Trophoblast cell (in vitro differentiated cells and primary cell): ENCODE results near the gene EHD4.

ENCODE experiments used
- DNase-seq, 2 donors: peaks; one replicate each; pipeline ENCODE4 v3.0.0-alpha.2; 2016
- H2AFZ ChIP-seq: 2 replicates; pipeline ENCODE4 v1.6.1; 2013; ENCODE audit warnings: low read length, moderate library complexity, mild to moderate bottlenecking; ENCODE audit not compliant: insufficient read depth, poor library complexity
- H2AK5ac ChIP-seq: 2 replicates; pipeline ENCODE4 v1.6.1; 2013; ENCODE audit warnings: mild to moderate bottlenecking, low read length
- H2BK120ac ChIP-seq: 2 replicates; pipeline ENCODE4 v1.6.1; 2013; ENCODE audit warnings: low read length, mild to moderate bottlenecking, moderate library complexity; ENCODE audit not compliant: insufficient read depth, poor library complexity
- H2BK12ac ChIP-seq: 2 replicates; pipeline ENCODE4 v1.6.1; 2013; ENCODE audit warnings: mild to moderate bottlenecking, low read length, moderate library complexity
- H2BK5ac ChIP-seq: 2 replicates; pipeline ENCODE4 v1.6.1; 2013; ENCODE audit warnings: low read length, low read depth, moderate library complexity, mild to moderate bottlenecking; ENCODE audit not compliant: poor library complexity
- H3K14ac ChIP-seq: 2 replicates; pipeline ENCODE4 v1.6.1; 2013; ENCODE audit warnings: mild to moderate bottlenecking, low read length
- H3K18ac ChIP-seq: 2 replicates; pipeline ENCODE4 v1.6.1; 2013; ENCODE audit warnings: mild to moderate bottlenecking, low read length
- H3K23ac ChIP-seq: 2 replicates; pipeline ENCODE4 v1.6.1; 2013; ENCODE audit warnings: low read length
- H3K27ac ChIP-seq: 2 replicates; pipeline ENCODE4 v1.5.1; 2013; ENCODE audit warnings: low read depth, mild to moderate bottlenecking, inconsistent platforms, low read length, moderate library complexity
- H3K27me3 ChIP-seq: 2 replicates; pipeline ENCODE4 v1.6.1; 2013; ENCODE audit warnings: inconsistent platforms, mild to moderate bottlenecking, low read length, moderate library complexity; ENCODE audit not compliant: insufficient read depth
- H3K36me3 ChIP-seq, 2 experiments: 1 replicate in 1 of 2; 2 replicates in 1 of 2; pipeline ENCODE4 v1.6.1; 2013; ENCODE audit warnings: low read length in 2 of 2, mild to moderate bottlenecking in 2 of 2, moderate library complexity in 1 of 2; ENCODE audit not compliant: insufficient read depth in 2 of 2, control insufficient read depth in 1 of 2
- H3K4ac ChIP-seq: 2 replicates; pipeline ENCODE4 v1.6.1; 2013; ENCODE audit warnings: low read depth, mild to moderate bottlenecking, low read length, moderate library complexity
- H3K4me1 ChIP-seq, 2 experiments: 1 replicate in 1 of 2; 2 replicates in 1 of 2; pipeline ENCODE4 v1.6.1; 2013; ENCODE audit warnings: low read length in 2 of 2, mild to moderate bottlenecking in 2 of 2, moderate library complexity in 1 of 2; ENCODE audit not compliant: insufficient read depth in 2 of 2, control insufficient read depth in 1 of 2
- H3K4me2 ChIP-seq: 2 replicates; pipeline ENCODE4 v1.6.1; 2013; ENCODE audit warnings: inconsistent platforms, mild to moderate bottlenecking, low read length, moderate library complexity
- H3K4me3 ChIP-seq: 2 replicates; pipeline ENCODE4 v1.5.1; 2013; ENCODE audit warnings: mild to moderate bottlenecking, low read depth, low read length, inconsistent platforms
- H3K79me1 ChIP-seq: one replicate; pipeline ENCODE4 v1.6.1; 2013; ENCODE audit warnings: low read length
- H3K79me2 ChIP-seq: 2 replicates; pipeline ENCODE4 v1.6.1; 2013; ENCODE audit warnings: low read length, mild to moderate bottlenecking; ENCODE audit not compliant: control insufficient read depth, insufficient read depth, poor library complexity
- H3K9ac ChIP-seq: 2 replicates; pipeline ENCODE4 v1.6.1; 2013; ENCODE audit warnings: mild to moderate bottlenecking, low read length
- H3K9me3 ChIP-seq: 2 replicates; pipeline ENCODE4 v1.6.1; 2013; ENCODE audit warnings: low read depth, mild to moderate bottlenecking, control low read depth, inconsistent platforms, low read length; ENCODE audit not compliant: insufficient read depth
- H4K12ac ChIP-seq: 2 replicates; pipeline ENCODE4 v1.6.1; 2013; ENCODE audit warnings: low read depth, mild to moderate bottlenecking, low read length, moderate library complexity
- H4K8ac ChIP-seq: 2 replicates; pipeline ENCODE4 v1.6.1; 2013; ENCODE audit warnings: low read depth, mild to moderate bottlenecking, low read length, moderate library complexity
- H4K91ac ChIP-seq: one replicate; pipeline ENCODE4 v1.6.1; 2013; ENCODE audit warnings: low read depth, mild to moderate bottlenecking, low read length, moderate library complexity
- WGBS: extraction: QIAGEN DNeasy Blood & Tissue Kit; methylation state at CpG from one replicate; pipeline ENCODE4 v1.1.7; 2013; ENCODE audit warnings: missing lambda C conversion rate; ENCODE audit not compliant: insufficient read length, insufficient coverage; ENCODE audit errors: extremely low coverage; 5-methylcytosine and 5-hydroxymethylcytosine counted together

EHD4 gene

GRCh38 chr15:41901431-41901830, 70.9 kb downstream of the EHD4 start:
- no peak overlapping the region for H3K14ac ChIP-seq
- H3K27ac ChIP-seq: no peak overlapping the region
- H3K79me1 ChIP-seq: no peaks in the 10 kb centered on the region
- no peak overlapping the region for H2BK5ac ChIP-seq
- no peaks in the 10 kb centered on the region for H3K79me2 ChIP-seq
- peaks cover 4 to 9% of the 10 kb centered on the region in 2 experiments for H3K4me1 ChIP-seq
- H3K36me3 ChIP-seq: peaks cover 21% of the 10 kb centered on the region in 2 experiments
- H4K12ac ChIP-seq: no peak overlapping the region
- H2AK5ac ChIP-seq: no peak overlapping the region
- no peak overlapping the region for H2BK120ac ChIP-seq
- no peak overlapping the region for H3K4ac ChIP-seq
- no peak overlapping the region for H3K18ac ChIP-seq
- WGBS: no CpG with 5 or more reads among the region's 5 CpGs
- H3K4me2 ChIP-seq: no peak overlapping the region
- H3K27me3 ChIP-seq: no peaks in the 10 kb centered on the region
- no peak overlapping the region for H3K23ac ChIP-seq
- no peak overlapping the region for H4K8ac ChIP-seq
- H2BK12ac ChIP-seq: no peak overlapping the region
- H2AFZ ChIP-seq: no peak overlapping the region
- no peak overlapping the region for H3K9ac ChIP-seq
- no peak overlapping the region for H3K4me3 ChIP-seq
- peaks cover 2% of the 10 kb centered on the region for H3K9me3 ChIP-seq
- no peak for DNase-seq
- no peak overlapping the region for H4K91ac ChIP-seq

GRCh38 chr15:41900526-41901380, 71.6 kb downstream of the EHD4 start:
- Histone ChIP-seq H3K14ac (no peak overlapping the region), H3K27ac (no peak overlapping the region), H2AK5ac (no peak overlapping the region), H3K4ac (no peak overlapping the region), H3K79me2 (no peaks in the 10 kb centered on the region), H3K36me3 (peaks cover 19 to 21% of the 10 kb centered on the region in 2 experiments), H2BK12ac (no peak overlapping the region), H3K9ac (no peak overlapping the region), H3K27me3 (no peaks in the 10 kb centered on the region), H3K23ac (no peak overlapping the region), H3K4me2 (no peak overlapping the region), H3K9me3 (peaks cover 2% of the 10 kb centered on the region), H3K4me1 (peaks cover 4 to 9% of the 10 kb centered on the region in 2 experiments), H2BK5ac (no peak overlapping the region), H3K79me1 (no peaks in the 10 kb centered on the region), H3K18ac (no peak overlapping the region), H4K91ac (no peak overlapping the region), H2BK120ac (no peak overlapping the region), H2AFZ (no peak overlapping the region), H4K8ac (no peak overlapping the region), H3K4me3 (no peak overlapping the region), H4K12ac (no peak overlapping the region)
- DNase-seq: no peak
- WGBS: no CpG with 5 or more reads among the region's 36 CpGs

GRCh38 chr15:41899854-41900442, 72.4 kb downstream of the EHD4 start:
- Histone ChIP-seq H3K9ac (no peak overlapping the region), H2BK12ac (no peak overlapping the region), H3K4ac (no peak overlapping the region), H4K12ac (no peak overlapping the region), H4K91ac (no peak overlapping the region), H2BK5ac (no peak overlapping the region), H3K36me3 (peaks cover 17 to 21% of the 10 kb centered on the region in 2 experiments), H2AFZ (no peak overlapping the region), H4K8ac (no peak overlapping the region), H3K4me2 (no peak overlapping the region), H3K14ac (no peak overlapping the region), H3K79me1 (no peaks in the 10 kb centered on the region), H2AK5ac (no peak overlapping the region), H3K9me3 (peaks cover 6% of the 10 kb centered on the region), H3K27me3 (no peaks in the 10 kb centered on the region), H3K23ac (no peak overlapping the region), H3K18ac (no peak overlapping the region), H2BK120ac (no peak overlapping the region), H3K27ac (no peak overlapping the region), H3K79me2 (no peaks in the 10 kb centered on the region), H3K4me3 (no peak overlapping the region), H3K4me1 (peaks cover 8 to 13% of the 10 kb centered on the region in 2 experiments)
- WGBS: no CpG with 5 or more reads among the region's 6 CpGs
- DNase-seq: no peak

- no peaks in the 10 kb centered on the region for H3K79me2 ChIP-seq
- no peak overlapping the region for H2AFZ ChIP-seq
- H4K91ac ChIP-seq: no peak overlapping the region
- no peak overlapping the region for H3K18ac ChIP-seq
- WGBS: no CpG with 5 or more reads among the region's 8 CpGs
- H3K9ac ChIP-seq: no peak overlapping the region
- DNase-seq: no peak
- no peak overlapping the region for H3K23ac ChIP-seq
- H2BK120ac ChIP-seq: no peak overlapping the region
- peaks cover 12 to 14% of the 10 kb centered on the region in 2 experiments for H3K4me1 ChIP-seq
- H3K4ac ChIP-seq: no peak overlapping the region
- H3K9me3 ChIP-seq: peaks cover 6% of the 10 kb centered on the region
- H2AK5ac ChIP-seq: no peak overlapping the region
- H3K14ac ChIP-seq: no peak overlapping the region
- no peak overlapping the region for H3K4me3 ChIP-seq
- H3K36me3 ChIP-seq: peaks cover 17 to 21% of the 10 kb centered on the region in 2 experiments
- H3K79me1 ChIP-seq: peaks cover 2% of the 10 kb centered on the region
- H4K8ac ChIP-seq: no peak overlapping the region
- H2BK12ac ChIP-seq: no peak overlapping the region
- H4K12ac ChIP-seq: no peak overlapping the region
- H3K27me3 ChIP-seq: no peaks in the 10 kb centered on the region
- no peak overlapping the region for H3K4me2 ChIP-seq
- no peak overlapping the region for H2BK5ac ChIP-seq
- no peak overlapping the region for H3K27ac ChIP-seq
Observed at GRCh38 chr15:41897363-41897799, 75.0 kb downstream of the EHD4 start.
